ENCODE data around the gene LDLRAD2.
A peak's percentile ranks its signal among the peaks of the same experiment; 100 is the strongest.

The LDLRAD2 gene

DNA sequence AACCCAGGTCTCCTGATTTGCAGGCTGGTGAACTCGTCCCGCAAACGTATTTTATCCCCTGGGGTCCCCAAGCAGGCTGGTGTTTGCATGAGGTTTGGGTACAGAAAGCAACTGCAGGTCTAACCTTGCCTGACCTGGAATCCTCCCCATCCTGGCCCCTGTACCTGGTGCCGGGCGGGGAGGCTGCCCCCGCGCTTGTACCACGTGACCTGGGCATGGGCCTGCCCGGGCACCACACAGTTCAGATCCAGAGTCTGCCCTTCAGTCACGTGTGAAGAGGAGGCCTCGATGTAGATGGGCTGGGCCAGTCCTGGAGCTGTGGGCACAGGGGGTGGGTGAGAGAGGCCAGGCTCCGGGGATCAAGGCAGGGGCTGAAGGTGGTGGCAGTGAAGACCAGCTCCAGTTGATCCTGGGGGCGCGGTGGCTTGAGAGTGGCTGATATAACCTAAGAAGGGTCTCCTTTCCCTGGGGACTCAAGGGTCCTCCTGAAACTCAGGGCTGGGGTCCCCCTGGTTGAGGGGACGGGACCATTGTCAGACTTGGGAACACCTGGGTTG lies 30.6 kb downstream of the LDLRAD2 start:
- DNase-seq (ENCODE audit: low read depth), result no peak

DNA sequence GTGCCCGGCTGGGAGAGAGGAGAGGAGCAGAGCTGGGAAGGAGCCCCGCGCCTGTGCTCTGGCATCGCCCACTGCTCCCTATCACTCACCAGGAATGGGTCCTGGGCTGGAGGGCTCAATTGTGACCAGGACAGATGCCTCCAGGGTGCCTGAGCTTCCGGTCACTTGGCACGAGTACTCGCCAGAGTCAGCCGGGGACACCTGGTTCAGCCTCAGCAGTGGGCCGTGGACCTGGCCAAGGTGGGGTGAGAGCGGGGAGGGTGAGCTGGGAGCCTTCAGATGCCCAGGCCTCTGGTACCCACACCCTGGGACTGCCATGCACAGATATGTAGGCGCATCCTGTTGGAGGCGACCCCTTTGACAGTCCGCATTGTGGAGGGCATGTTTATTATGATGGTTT lies 31.1 kb downstream of the LDLRAD2 start:
- DNase-seq (ENCODE audit: low read depth), result no peak

DNA sequence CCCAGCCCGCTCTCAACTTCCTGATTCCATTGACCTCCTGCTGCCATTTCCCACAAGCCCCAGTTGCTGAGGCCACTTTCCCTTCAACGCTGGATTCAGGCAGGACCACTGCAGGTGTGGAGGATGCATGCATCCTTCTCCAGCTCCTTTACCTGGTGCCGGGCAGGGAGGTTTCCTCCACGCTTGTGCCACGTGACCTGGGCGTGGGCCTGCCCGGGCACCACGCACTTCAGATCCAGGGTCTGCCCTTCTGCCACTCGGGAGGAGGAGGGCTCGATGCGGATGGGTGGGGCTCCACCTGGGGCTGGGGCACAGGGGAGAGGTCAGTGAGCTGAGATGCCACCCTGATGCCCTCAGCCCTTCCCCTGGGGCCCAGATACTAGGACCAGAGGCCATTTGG lies 31.9 kb downstream of the LDLRAD2 start:
- DNase-seq (ENCODE audit: low read depth), result no peak

DNA sequence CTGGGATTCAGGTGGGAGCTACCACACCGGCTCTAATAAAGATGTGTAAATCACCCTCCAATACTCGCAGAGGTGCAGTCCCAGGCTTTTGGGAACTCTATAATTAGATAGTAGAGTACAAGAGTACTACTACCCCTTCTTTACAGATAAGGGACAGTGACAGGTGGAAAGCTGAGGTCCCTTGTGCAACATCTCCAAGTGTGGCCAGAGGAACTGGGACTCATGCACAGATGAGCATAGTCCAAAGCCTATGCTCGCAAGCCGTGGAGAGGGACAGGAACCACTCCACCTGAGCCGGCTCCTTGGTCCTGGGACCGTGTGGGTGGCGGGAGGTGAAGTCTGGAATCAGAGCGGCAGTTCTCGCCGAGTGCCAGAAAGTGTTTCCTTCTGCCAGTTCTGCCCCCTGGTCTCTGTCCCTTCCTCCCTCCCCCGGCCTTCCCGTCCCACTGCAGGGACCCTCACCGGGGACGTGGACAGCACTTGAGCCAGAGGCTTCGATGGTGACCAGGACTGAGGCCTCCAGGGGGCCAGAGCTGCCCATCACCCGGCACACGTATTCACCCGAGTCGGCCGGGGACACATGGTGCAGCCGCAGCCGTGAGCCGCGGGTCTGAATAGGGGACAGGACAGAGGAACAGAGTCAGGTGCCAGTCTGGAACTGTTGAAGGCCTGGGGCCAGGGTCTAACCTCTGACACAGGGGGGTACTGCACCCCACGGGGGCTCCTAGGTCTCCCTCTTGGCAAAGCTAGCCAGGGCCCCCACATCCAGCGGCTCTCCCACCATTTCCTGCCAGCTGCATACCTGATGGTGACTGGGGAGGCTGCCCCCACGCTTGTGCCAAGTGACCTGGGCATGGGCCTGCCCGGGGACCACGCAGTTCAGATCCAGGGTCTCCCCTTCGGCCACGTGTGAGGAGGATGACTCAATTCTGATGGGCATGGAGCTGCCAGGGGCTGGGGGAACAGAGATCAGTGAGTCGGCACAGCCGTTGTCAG lies 33.9 kb downstream of the LDLRAD2 start:
- DNase-seq (ENCODE audit: low read depth), result no peak

DNA sequence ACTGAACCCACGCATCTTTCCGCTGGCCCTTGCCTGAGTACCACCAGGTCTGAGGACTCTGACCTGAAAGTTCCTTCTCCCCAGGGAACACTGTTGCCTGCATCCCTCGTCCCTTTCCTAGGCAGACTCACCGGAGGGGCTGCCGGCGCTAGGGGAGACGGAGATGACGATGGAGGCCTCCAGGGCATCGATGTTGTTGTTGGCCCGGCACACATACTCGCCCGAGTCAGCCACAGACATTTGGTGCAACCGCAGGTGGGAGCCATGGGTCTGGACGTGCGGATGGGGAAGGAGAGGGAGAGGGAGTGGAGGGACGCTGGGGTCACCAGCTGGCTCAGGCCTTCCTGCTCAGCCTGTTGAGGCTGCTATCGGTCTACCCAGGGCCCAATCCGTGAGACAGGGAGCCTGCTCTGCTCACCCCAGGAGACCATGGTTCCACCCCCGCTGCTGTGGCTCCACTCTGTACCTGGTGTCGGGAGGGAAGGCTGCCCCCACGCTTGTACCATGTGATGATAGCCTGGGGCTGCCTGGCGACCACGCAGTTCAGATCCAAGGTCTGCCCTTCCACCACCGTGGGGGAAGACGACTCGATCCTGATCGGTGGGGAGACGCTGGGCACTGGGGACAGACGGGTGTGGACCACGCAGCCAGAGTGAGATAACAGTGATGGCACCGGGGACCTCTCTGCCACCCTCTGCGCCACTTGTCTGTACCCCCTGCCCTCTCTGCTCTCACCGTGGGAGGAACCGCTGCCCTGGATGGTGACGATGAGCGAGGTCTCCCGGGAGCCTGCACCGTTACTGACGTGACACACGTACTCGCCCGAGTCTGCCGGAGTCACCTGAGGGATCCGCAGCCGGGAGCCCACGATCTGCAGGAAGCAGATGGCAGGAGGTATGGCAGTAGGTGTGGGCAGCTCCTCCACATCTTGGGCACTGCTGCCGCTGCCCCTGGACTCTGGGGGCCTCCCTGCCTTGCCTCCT lies 35.4 kb downstream of the LDLRAD2 start:
- DNase-seq (ENCODE audit: low read depth), result no peak

DNA sequence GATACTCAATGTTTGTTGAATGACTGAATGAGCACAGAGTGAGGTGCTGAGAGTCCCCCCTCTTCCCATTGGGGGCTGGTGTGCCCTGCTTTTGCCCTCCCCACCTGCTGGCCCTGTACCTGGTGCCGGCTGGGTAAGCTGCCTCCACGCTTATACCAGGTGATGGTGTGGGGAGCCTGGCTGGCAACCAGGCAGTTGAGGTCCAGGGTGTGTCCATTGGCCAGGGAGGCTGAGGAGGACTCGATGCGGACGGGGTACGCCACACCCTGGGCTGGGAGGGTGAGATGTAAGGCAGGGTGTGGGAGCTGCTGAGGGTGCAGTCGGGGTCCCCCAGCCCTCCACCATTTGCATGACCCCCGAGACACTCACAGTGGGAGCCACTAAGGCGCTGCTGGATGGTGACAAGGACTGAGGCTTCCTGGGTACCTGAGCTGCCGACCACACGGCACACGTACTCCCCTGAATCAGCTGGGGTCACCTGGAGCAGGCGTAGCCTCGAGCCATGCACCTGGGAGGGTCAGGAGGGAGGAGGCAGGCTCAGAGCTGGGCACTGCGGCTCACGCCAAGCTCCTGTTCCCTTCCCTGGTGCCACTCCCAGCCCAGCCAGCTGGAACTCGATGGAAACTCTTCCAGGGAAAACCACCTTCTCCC lies 36.6 kb downstream of the LDLRAD2 start:
- no peak for DNase-seq (ENCODE audit: low read depth)

DNA sequence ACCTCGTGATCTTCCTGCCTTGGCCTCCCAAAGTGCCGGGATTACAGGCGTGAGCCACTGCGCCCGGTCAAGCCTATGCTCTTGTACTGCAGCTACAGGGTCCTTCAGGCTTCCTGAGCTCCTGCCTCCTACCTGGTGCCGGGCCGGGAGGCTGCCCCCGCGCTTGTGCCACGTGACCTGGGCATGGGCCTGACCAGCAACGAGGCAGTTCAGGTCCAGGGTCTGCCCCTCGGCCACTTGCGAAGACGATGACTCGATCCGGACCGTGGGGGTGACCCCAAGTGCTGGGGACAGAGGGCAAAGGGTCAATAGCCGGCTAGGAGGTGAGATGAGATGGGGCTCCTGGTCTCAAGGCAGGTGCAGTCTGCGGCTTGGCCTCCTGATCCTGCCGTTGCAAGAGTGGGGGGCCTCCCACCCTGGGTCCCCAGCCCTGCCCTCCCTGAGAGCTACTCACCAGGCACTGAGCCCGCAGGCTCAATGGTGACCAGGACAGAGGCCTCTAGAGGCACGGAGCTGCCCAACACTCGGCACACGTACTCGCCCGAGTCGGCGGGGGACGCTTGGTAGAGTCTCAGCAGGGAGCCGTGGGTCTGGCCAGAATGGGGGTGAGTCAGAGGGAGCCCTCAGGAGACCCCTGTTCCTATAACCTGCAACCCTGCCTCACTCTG lies 38.0 kb downstream of the LDLRAD2 start:
- DNase-seq (ENCODE audit: low read depth), result no peak

DNA sequence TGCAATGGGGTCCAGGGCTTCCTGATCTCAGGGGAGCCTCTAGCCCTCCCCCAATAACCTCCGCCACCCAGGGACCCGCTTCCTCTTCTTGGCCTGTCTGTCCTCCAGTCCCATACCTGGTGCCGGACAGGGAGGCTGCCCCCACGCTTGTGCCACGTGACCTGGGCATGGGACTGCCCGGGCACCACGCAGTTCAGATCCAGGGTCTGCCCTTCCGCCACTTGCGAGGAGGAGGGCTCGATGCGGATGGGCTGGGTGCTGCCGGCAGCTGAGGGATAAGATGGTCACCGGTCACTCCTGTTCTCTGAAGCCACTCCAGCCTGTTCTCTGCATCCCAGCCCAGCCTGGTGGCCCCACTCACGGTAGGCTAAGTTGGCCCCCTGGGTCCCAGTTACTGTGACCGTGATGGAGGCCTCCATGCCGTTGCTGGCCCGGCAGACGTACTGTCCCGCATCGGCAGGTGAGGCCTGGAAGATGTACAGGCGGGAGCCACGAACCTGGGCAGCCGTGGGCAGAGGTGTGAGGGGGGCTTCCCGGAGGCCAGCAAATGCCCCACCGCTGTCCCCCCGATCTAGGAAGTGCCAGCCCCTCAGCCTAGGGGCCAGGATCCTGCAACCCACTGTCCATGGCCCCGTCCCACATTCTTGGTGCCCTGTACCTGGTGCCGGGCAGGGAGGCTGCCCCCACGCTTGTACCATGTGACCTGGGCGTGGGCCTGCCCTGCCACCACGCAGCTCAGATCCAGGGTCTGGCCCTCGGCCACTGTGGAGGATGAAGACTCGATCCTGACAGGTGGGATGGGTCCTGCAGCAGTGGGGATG lies 39.6 kb downstream of the LDLRAD2 start:
- no peak for DNase-seq (ENCODE audit: low read depth)

DNA sequence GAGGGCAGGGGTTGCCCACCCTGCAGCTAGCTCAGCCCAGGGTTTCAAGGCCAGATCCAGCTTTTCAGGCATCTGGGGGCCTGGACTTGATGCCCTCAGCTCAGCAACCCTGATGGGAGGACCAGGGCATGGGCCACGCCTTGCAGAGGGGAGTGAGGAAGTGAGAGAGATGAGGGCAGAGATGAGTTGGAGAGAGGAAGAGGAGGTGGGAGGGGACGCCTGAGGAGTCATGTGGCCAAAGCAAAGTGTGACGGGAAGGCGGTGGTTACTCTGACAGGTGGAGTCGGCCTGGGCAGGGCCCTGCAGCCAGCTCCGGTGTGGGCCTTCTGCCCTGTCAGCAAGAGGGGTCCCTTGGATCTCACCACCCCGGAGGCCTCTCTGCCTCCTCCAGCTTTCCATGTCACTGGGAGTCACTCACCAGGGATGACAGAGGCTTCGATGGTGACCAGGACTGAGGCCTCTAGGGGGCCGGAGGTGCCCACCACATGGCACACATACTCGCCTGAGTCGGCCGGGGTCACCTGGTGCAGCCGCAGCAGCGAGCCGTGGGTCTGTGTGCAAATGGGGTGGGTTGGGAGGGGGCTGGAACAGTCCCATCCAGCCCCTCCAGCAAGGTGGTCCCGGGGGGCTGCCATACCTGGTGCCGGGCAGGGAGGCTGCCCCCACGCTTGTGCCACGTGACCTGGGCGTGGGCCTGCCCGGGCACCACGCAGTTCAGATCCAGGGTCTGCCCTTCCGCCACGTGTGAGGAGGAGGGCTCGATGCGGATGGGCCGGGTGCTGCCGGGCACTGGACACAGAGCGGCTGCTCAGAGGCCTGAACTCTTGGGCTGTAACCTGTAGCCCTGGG lies 40.4 kb downstream of the LDLRAD2 start:
- DNase-seq (ENCODE audit: low read depth), result no peak

DNA sequence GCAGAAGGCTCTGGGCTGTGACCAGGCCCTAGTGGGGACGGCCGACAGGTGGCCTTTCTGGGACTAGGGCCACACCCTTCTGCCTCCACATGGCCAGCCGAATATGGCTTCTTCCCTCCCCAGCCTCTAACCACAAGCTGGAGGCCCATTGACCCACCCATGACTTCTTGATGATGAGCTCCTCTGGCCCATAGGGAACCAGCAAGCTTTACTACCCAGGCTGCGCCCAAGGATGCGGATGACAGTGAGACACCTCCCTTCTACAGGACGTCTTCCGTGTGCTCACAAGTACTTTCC lies 41.0 kb downstream of the LDLRAD2 start:
- no peak for DNase-seq (ENCODE audit: low read depth)

DNA sequence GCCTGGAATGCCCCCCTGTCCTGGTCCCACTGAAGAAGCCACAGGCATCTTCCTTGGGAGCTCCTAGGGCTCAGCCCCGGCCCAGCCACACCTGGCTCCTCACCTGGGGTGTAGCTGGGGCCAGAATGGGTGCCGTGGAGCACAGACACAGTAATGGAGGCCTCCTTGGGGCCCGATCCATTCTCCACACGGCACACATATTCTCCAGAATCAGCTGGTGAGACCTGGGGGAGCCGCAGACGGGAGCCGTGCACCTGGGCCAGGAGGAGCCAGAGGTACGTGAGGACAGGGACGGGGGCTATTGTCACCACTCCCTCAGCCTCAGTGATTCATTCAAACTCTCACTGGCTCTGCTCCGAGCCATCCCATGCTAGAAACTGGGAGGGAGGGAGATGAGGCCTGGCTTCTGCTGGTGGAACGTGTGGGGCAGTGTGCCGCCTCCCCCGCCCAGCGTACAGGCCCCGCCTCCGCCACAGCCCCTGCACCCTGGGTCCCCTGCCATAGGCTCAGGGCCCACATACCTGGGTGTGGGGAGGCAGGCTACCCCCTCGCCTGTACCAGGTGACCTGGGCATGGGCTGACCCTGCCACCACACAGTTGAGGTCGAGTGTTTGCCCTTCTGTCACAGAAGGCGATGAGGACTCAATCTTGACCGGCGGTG lies 42.2 kb downstream of the LDLRAD2 start:
- DNase-seq (ENCODE audit: low read depth), result no peak

DNA sequence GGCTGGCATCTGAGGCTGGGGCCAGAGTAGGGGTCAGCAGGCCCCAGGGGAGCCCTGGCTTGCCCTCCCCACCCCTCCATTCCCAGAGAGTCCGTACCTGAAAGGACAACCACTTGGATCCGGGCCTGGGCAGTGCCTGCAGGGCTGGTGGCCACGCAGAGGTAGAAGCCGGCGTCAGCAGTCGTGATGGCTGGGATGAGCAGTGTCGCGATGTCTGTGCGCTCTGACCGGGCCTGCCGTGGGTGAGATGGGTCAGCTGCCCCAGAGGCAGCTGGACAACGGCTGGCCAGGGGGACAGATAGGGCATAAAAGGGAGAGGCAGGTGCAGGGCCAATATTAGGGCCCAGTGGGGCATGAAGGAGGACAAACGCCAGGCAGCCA lies 42.7 kb downstream of the LDLRAD2 start:
- no peak for DNase-seq (ENCODE audit: low read depth)

DNA sequence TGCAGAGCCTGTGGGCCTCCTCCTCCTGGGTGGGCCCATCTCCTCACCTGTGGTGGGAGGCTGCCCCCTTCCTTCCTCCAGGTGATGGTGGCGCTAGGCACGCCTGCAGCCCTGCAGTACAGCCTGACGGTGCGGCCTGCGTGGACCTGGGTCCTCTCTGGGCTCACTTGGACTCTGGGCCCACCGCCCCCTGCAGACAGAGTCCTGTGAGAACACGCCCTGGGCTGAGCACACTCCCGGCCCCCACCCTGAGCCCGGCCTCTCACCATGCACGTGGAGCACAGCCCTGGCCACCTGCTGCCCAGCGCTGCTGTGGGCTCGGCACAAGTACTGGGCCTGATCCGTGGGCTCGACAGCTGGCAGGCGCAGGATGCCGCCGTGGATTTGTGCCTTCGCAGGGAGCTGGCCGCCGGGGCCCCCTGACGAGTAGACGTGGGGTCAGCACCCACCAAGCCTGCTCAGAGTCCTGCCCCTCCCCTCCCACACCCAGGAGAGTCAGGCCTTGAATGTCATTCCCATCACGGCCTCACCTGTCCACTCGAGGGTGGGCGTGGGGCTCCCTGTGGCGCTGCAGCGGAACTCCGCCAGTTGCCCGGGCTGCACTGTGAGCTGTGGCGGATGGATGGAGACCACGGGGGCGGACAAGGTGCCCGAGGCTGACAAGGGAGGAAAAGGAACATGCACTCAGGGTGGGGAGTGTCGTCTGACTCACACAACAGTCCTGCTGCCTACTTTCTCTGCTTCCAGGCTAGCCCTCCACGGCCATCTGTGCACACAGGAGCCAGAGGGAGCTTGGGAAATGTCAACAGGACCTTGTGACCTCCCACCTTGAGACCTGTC lies 43.4 kb downstream of the LDLRAD2 start:
- no peak for DNase-seq (ENCODE audit: low read depth)

DNA sequence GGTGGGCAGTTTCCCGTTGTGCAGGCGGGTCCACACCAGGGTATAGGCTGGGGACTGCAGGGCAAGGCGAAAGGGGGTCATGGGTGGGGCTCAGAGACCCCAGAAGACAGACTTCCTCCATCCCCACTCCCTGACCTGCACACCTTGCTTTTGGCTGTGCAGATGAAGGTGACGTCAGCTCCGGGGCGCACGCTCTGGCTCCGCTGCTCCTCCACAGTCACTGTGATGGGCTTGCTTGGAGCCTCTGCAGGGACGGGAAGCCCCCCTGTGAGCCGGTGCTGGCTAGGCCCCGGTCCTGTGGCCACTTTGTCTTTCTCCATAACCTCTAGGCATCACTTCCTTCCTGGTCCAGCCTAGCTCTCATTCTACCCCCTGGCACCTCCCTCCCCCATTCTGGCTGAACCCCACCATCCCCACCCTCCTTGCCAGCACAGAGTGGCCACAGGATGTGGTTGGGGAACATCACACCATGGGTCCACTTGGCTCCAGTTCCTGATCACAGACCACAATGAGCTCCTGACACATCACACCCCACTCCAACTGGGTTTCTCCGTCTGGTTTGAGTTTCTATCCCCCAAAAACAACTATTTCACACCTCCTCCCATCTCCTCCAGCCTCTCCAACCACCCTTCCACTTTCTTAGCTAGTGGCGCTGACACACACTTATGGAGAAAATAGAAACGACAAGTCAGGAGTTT lies 45.2 kb downstream of the LDLRAD2 start:
- peak; percentile 60 for DNase-seq (ENCODE audit: low read depth)

DNA sequence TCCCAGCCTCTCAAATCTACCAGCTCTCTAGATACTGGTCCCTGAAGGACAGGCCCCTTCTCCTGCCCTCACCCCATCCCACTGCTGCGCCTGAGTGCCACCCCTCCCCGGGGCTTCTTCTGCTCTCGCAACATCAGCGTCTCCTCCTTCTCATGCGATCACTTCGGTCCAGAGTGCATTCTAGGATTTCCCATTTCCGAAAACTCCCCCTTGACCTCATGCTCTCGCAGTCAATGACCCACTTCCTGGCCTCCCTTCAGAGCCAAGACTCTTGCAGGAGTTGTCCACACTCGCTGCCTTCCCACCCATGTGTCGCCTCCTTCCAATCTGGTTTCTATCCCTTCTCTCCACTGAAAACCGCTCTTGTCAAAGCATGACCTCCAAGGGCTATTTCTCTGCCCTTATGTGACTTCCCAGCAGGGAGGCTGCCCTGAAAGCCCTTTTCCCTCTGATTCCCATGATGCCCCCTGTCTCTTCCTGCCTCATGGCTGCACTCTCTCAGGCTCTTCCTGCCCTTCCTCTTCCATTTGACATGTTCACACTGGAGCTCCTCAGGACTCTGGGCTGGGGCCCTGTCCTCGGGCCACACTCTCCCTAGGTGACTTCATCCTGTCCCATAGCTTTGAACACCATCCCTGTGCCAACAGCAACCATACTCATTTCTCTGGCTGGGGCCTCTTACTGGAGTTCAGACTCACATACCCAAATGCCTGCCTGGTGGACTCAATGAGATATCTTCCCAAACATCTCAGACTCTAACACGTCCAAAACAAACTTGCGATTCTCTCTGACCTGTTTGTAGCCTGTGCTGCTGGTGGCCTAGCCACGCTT lies 46.0 kb downstream of the LDLRAD2 start:
- DNase-seq (ENCODE audit: low read depth), result no peak

DNA sequence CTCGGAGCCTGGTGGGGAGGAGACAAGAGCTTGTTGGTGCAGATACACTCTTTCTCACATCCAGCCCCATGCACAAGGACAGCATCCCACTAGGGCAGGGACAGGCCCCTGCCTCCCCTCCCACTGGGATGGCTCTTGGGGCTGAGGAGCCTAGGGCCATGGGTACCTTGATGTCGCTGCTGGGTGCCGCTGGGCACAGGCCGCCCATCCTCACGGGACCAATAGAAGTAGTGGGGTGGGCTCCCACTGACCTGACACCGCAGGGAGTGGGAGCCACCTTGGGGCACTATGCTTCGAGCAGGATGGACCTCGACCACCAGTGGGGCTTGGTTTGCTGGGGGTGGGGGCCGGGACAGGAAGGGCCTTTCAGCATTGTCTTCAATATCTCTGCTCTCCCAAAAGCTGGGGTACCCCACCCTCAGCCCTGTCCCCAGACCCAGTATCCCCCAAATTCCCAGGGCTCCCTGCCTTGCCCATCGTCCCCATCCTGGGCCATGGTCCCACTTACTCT lies 47.7 kb downstream of the LDLRAD2 start:
- DNase-seq (ENCODE audit: low read depth), result no peak
